Lower leg skin (tissue), 3 donors: ENCODE results near the gene ADAMTS19.
"Not testable (repeated sequence)": the region's sequence is repeated elsewhere in the genome, so short reads cannot be mapped to it uniquely, and the experiment has no call there.

Experiments
- CTCF ChIP-seq, 3 donors: fragments of 450-650 bp; IDR thresholded peaks; one replicate each; pipeline ENCODE4 v1.5.1; 2016; ENCODE audit warnings: antibody characterized with exemption in 3 of 3, mild to moderate bottlenecking in 3 of 3, moderate library complexity in 2 of 3
- POLR2A ChIP-seq, 2 donors: fragments of 450-650 bp; IDR thresholded peaks; one replicate each; pipeline ENCODE4 v1.6.1; 2016 to 2017; ENCODE audit warnings: antibody characterized with exemption in 2 of 2, mild to moderate bottlenecking in 1 of 2, moderate library complexity in 1 of 2

- not testable (repeated sequence) for TF ChIP-seq POLR2A, CTCF (IDR thresholded peaks at IDR 0.05)
These were observed 124.4 kb downstream of the ADAMTS19 start for GRCh38 chr5:129584496-129584895.
